HG02884 (cell line): ENCODE measurements around the gene FAM53A.
"Not testable (repeated sequence)": the region's sequence is repeated elsewhere in the genome, so short reads cannot be mapped to it uniquely, and the experiment has no call there.

ENCODE experiments used
- ATAC-seq: cut with Tn5 transposase; IDR thresholded peaks from one replicate; pipeline ENCODE4 v1.9.1; 2021; ENCODE audit warnings: mild to moderate bottlenecking, moderate library complexity; ENCODE audit not compliant: unreplicated experiment

Gene FAM53A

GRCh38 chr4:1641671-1642070 is 42.4 kb downstream of the FAM53A start:
- no peak for ATAC-seq

- not testable (repeated sequence) for ATAC-seq
These were observed 43.2 kb downstream of the FAM53A start for GRCh38 chr4:1640716-1641503.

- ATAC-seq = no peak
These were observed 43.9 kb downstream of the FAM53A start for GRCh38 chr4:1640190-1640589.

- no peak for ATAC-seq
These were observed 44.7 kb downstream of the FAM53A start for GRCh38 chr4:1639299-1639868.

- ATAC-seq = no peak
These were observed 45.2 kb downstream of the FAM53A start for GRCh38 chr4:1638873-1639272.

- ATAC-seq = no peak
These were observed 45.9 kb downstream of the FAM53A start for GRCh38 chr4:1638272-1638598.

- ATAC-seq = no peak
These were observed 46.4 kb downstream of the FAM53A start for GRCh38 chr4:1637580-1638271.

- no peak for ATAC-seq
These were observed 47.5 kb downstream of the FAM53A start for GRCh38 chr4:1636490-1637211.

- ATAC-seq = no peak
These were observed 48.6 kb downstream of the FAM53A start for GRCh38 chr4:1635464-1635863.

GRCh38 chr4:1633993-1634392 is 50.1 kb downstream of the FAM53A start:
- no peak for ATAC-seq

GRCh38 chr4:1632109-1633104 is 51.7 kb downstream of the FAM53A start:
- no peak for ATAC-seq

- no peak for ATAC-seq
These were observed 53.0 kb downstream of the FAM53A start for GRCh38 chr4:1631136-1631535.

GRCh38 chr4:1630266-1630665 is 53.8 kb downstream of the FAM53A start:
- no peak for ATAC-seq

GRCh38 chr4:1629699-1630083 is 54.4 kb downstream of the FAM53A start:
- ATAC-seq = no peak

GRCh38 chr4:1628892-1629698 is 55.0 kb downstream of the FAM53A start:
- ATAC-seq = no peak

GRCh38 chr4:1627417-1628313 is 56.4 kb downstream of the FAM53A start:
- ATAC-seq = no peak

- ATAC-seq = no peak
These were observed 57.2 kb downstream of the FAM53A start for GRCh38 chr4:1626941-1627340.

- no peak for ATAC-seq
These were observed 58.0 kb downstream of the FAM53A start for GRCh38 chr4:1626151-1626550.
